NCI-H1436 (cell line): Measurements from ENCODE around the gene MARVELD1.
A peak's percentile ranks its signal among the peaks of the same experiment; 100 is the strongest.

Experiments
- DNase-seq: peaks from one replicate; lab custom pipeline; 2025; lab: John Stamatoyannopoulos, UW

MARVELD1 gene

DNA sequence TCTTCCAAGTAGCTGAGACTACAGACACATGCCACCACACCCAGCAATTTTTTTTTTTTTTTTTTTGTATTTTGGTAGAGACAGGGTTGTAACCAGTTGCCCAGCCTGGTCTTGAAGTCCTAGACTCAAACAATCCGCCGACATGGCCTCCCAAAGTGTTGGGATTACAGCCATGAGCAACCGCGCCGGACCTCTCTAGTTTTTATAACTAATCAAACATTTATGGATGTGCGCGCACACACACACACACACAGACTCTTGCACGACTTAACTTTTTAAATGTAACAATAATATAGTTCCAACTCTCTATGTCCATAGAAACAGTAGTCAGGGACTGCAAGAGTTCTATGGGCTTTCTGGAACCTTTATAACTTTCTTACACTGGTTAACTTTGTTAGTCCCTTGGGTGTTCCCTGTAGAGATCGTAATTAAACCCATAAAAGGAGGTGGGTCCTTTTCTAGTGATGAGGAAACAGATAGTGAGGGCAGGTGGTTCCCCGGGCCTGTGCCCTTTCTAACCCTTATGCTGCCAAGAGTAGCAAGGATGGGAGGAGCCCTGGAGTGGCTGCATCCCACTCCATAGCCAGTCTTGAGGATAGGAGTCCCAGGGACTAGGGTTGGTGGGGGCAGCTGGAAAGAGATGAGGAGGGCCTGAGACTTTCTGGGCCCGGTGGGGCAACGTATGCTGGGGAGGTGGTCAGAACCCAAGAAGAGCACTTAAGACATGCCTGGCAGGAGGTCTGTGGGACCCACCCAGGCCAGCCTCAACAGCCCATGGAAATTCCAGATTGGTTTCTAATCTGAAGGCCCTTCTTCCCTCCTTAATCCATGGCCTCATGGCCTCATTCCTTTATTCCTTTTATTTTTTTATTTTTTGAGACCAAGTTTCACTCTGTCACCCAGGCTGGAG lies 8.6 kb downstream of the MARVELD1 start:
- no peak for DNase-seq

DNA sequence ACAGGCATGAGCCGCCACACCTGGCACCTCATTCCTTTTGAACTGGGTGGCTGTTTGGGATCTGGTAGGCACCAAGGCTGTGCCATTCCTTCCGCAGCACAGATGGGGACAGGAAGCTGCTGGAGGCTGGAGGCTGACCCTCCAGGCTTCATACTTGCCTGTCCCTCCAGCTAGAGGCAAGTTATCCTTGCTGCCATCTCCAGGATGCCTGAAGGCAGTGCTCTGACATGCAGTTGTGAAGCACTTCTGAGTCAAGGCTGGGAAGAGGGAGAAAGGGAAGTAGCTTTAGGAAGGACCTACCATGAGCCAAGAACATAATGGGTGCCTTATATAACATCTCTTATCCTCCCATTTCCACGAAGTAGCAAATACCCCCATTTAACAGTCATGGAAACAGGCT lies 9.5 kb downstream of the MARVELD1 start:
- DNase-seq: no peak

- no peak for DNase-seq
Measured at GRCh38 chr10:97724341-97724941, 10.9 kb downstream of the MARVELD1 start.

DNA sequence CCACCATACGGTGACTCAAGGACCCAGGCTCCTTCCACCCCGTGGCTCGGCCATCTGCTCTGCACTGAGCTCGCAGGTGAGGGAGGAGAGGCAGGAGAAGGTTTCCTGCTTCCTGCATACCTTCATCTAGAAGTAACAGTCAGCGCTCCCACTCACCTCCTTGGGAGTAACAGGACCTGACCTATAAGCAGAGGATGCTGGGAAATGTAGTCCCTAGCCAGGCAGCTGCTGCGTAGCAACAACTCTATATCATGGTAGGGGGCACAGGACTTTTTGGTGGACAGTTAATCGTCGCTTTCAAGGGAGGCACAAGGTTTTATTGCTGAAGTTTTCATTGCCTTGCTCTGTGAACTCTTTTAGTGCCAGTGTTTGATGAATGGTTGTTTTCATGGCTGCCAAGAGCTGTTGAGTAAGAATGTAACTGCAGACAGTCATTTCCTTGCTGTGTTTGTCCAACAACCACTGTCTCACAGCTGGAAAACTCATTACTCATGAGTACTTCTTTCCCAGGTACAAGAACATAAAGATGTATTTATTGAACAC lies 13.2 kb downstream of the MARVELD1 start:
- DNase-seq: no peak

GRCh38 chr10:97729014-97729413 lies 15.5 kb downstream of the MARVELD1 start:
- no peak for DNase-seq

GRCh38 chr10:97731346-97732051 lies 18.0 kb downstream of the MARVELD1 start:
- peak; percentile 57 for DNase-seq

GRCh38 chr10:97732052-97732359 lies 18.5 kb downstream of the MARVELD1 start:
- DNase-seq: no peak

DNA sequence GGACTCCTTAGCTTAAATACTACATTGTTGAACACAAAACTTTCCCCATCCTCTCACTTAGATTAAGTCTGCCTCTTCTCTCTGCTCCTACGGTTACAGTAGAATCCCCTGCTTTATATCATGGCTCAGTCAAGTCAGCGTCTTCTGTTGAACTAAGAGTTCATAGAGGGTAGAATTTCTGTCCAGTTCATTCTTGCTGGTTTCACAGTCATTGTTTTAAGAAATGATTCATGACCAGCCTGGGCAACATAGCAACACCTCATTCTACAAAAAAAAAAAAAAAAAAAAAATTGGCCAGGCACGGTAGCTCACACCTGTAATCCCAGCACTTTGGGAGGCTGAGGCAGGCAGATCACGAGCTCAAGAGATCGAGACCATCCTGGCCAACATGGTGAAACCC lies 19.7 kb downstream of the MARVELD1 start:
- DNase-seq: no peak

DNA sequence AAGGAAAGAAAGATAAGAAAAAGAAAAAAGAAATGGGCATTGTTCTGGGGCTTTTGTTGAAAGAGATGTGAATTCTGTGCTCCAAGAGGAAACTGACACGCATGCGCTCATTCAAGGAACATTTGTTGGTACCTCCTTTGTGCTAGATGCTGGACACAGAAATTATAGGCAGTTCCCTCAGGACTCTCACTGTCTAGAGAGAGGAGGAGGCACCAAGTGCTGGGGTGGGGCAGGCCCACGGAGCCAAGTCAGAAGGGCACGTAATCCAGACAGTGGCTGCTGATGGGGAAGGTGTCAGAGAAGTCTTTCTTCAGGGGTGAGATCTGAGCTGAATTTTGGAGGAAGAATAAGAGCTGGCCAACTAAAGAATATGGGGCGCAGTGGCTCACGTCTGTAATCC lies 20.5 kb downstream of the MARVELD1 start:
- DNase-seq: no peak

GRCh38 chr10:97736403-97736901 lies 22.9 kb downstream of the MARVELD1 start:
- no peak for DNase-seq

- peak; percentile 95 for DNase-seq
Measured at GRCh38 chr10:97736902-97737769, 23.6 kb downstream of the MARVELD1 start, which contains the start of gene ZFYVE27. ZFYVE27 (plus strand) TSS chr10:97737128; CDS start chr10:97738478, 1,350 bp downstream.

DNA sequence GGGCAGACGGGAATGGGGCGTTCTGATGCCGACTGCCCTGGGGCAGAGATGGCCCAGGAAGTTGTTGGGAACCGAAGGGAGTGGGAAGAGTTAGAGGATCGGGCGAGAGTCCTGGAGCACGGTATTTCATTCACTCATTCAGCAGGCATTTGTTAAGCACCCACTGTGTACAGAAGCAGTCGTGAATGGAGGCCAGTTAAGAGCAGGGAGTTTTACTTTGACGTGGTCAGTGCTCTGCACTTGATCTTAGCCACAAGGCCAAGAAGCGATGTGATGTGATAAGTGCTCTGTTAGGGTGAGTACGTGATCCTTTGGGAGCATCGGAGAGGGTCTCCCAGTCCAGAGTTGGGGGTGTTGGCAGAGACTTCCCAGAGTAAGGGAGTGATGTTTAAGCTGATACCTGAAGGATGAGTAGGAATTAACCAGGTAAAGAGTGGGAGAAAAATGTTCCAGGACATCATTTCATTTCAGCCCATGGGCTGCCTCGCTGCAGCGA lies 24.3 kb downstream of the MARVELD1 start:
- DNase-seq: no peak

DNA sequence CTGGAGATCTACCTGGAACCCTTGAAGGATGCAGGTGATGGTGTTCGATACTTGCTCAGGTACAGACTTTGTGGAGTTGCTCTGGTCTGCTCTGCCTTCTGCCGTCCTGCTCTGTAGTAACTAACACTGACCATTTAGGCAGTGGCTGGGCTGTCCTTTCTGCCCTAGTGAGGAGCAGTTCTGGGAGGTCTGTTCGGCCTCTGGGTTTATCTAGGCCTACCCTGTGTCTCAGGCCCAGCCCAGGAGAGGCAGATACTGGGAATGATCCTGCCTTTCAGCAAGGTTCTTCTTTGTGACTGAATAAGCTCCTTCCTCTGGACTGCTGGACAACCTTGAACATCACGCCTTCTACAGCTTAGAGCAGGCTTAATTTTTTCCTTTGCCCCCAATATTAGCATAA lies 25.1 kb downstream of the MARVELD1 start:
- DNase-seq: no peak

DNA sequence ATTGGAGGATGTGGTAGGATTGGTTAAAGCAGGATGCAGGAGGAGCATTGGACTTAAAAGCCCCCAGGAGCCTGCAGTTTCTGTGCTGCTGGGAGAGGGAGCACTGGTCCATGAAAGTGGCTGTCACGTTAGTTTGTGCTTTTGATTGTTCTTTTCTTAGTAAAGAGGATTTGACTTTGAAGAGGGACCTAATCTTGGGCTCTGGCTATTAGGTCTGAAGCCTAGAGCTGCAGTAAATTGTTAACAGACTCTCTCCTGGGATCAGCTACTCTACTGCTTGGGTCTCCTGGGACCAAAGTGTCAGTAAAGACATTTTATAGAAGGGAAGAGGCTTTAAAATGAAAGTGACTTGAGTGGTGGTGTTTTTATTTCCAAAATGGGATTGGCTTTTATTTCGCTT lies 27.1 kb downstream of the MARVELD1 start:
- DNase-seq: peak; percentile 1

DNA sequence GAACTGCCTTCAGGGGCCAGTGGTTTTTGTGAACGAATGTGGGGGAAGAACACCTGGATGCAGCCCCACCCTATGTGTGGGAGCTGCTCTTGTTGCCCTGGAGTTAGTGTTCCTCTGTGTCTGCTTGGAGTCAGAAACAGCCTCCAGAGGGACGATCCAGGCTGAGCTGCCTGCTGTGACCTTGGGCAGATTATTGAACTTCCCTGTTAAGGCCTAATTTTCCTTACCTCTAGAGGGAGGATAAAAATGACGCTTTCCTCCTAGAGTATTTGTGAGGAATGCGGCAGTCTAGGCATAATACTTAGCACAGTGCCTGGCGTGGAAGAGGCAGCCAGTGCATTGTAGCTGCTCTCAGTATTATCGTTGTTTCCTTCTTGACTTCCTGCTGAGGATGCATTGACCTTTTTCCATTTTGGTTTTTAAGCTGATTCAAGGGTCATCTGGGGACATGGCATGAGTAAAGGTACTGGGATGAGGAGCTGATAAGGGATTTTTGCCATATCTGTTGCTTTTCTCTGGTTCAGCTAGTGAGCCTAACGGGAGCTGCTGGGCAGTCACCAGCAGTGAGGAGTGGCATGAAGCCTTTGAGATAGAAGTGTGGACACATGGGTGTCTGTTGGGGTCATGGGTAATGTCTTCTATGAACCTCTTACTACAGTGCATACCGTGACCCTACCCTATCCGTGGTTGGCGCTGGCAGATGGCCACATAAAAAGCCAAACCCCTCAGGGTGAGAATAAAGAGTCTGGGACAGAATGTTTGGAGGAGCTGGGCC lies 29.8 kb downstream of the MARVELD1 start:
- no peak for DNase-seq

DNA sequence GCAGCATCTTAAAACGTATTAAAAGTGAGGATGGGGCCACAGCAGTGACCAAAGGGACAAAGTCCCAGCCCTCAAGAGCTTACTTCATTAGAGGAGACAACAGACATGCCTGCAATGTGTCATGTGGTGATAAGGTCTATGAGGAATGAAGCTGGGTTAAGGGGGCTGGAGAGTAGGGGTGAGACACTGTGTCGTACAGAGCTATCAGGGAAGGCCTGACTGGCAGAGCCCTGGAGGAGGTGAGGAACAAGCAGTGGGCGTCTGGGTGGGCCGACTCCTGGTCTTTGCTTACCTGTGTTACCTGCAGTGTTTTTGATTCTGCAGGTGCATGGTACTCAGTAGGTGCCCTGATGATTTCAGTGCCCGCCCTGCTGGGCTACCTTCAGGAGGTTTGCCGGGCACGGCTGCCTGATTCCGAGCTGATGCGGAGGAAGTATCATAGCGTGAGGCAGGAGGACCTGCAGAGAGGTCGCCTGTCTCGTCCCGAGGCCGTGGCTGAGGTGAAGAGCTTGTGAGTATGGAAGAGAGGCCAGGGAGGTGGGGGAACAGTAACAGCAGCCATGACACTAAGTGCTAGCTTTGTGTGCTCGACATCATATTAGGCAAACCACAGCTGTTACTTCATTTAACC lies 31.0 kb downstream of the MARVELD1 start:
- DNase-seq: no peak

- DNase-seq: no peak
Measured at GRCh38 chr10:97747573-97747972, 34.0 kb downstream of the MARVELD1 start.

- no peak for DNase-seq
Measured at GRCh38 chr10:97748116-97748515, 34.6 kb downstream of the MARVELD1 start.

DNA sequence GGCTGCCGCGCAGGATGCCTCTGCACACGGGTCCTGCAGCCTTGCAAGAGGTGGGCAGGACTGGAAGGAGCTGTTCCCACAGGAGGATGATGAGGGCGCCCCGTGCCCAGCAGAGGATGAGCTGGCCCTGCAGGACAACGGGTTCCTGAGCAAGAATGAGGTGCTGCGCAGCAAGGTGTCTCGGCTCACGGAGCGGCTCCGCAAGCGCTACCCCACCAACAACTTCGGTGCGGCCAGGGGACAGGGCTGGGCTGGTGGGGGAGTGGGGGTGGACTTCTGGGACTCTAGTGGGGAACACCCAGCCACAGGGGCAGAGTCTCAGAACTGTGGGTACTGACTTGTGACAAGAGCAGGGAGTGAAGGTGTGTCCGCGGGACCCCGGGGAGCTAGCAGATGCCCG lies 39.4 kb downstream of the MARVELD1 start:
- no peak for DNase-seq

GRCh38 chr10:97754726-97755125 lies 41.2 kb downstream of the MARVELD1 start:
- DNase-seq: no peak
